NCI-H2196 (cell line): ENCODE results near the gene GPR4.
"Not testable (repeated sequence)": the region's sequence is repeated elsewhere in the genome, so short reads cannot be mapped to it uniquely, and the experiment has no call there.

Experiments used
- DNase-seq: peaks from one replicate; lab custom pipeline; 2025; ENCODE audit not compliant: unreplicated experiment; lab: John Stamatoyannopoulos, UW

GPR4 gene

GRCh38 chr19:45623984-45624383 is 22.0 kb upstream of the GPR4 start:
- DNase-seq, result no peak

GRCh38 chr19:45621976-45622503 is 20.0 kb upstream of the GPR4 start:
- no peak for DNase-seq

- no peak for DNase-seq
Observed at GRCh38 chr19:45621389-45621788, 19.4 kb upstream of the GPR4 start.

- no peak for DNase-seq
Observed at GRCh38 chr19:45616704-45617017, 14.6 kb upstream of the GPR4 start.

GRCh38 chr19:45615795-45616703 is 14.0 kb upstream of the GPR4 start:
- peak; percentile 88 for DNase-seq

- not testable (repeated sequence) for DNase-seq
Observed at GRCh38 chr19:45615056-45615455, 13.0 kb upstream of the GPR4 start.

GRCh38 chr19:45613926-45614725 is 12.1 kb upstream of the GPR4 start:
- peak; percentile 63 for DNase-seq

GRCh38 chr19:45608948-45609347 is 6.9 kb upstream of the GPR4 start:
- DNase-seq, result no peak

GRCh38 chr19:45607071-45608029 is 5.3 kb upstream of the GPR4 start:
- DNase-seq, result peak; percentile 78

GRCh38 chr19:45601115-45601514 is 897 bp downstream of the GPR4 start:
- DNase-seq, result no peak

GRCh38 chr19:45600340-45600885 is 1.6 kb downstream of the GPR4 start:
- DNase-seq, result no peak

- DNase-seq, result no peak
Observed at GRCh38 chr19:45599286-45599685, 2.7 kb downstream of the GPR4 start.

GRCh38 chr19:45598267-45599001 is 3.6 kb downstream of the GPR4 start:
- DNase-seq, result no peak

- DNase-seq, result no peak
Observed at GRCh38 chr19:45597425-45598111, 4.4 kb downstream of the GPR4 start.

- DNase-seq, result no peak
Observed at GRCh38 chr19:45595814-45596213, 6.2 kb downstream of the GPR4 start.

- no peak for DNase-seq
Observed at GRCh38 chr19:45593520-45593919, 8.5 kb downstream of the GPR4 start.

GRCh38 chr19:45592366-45592765 is 9.6 kb downstream of the GPR4 start:
- no peak for DNase-seq

- no peak for DNase-seq
Observed at GRCh38 chr19:45591638-45592005, 10.4 kb downstream of the GPR4 start.

GRCh38 chr19:45591004-45591637 is 10.9 kb downstream of the GPR4 start:
- DNase-seq, result no peak
